K562 (cell line): Measurements from ENCODE around the gene GNGT2.

Experiments
- CTCF ChIP-seq, 3 experiments: IDR thresholded peaks in 2 of 3; conservative IDR thresholded peaks in 1 of 3; 2 replicates each; pipeline ENCODE4 v1.5.1; 2011 to 2012; ENCODE audit warnings: low read length in 3 of 3, mild to moderate bottlenecking in 3 of 3, control low read depth in 2 of 3, improper control_type of control experiment in 1 of 3, inconsistent platforms in 1 of 3, low read depth in 1 of 3, mixed read lengths in 1 of 3, moderate library complexity in 1 of 3; ENCODE audit not compliant: insufficient read depth in 2 of 3
- MAZ ChIP-seq, 2 experiments: fragments of 450-650 bp in 1 of 2; sonication (generic) in 1 of 2; formaldehyde crosslinking; IDR thresholded peaks in 1 of 2; conservative IDR thresholded peaks in 1 of 2; 2 replicates each; pipeline versions ENCODE4 v1.4.0 to v1.5.0; 2020; ENCODE audit warnings: mild to moderate bottlenecking in 1 of 2, missing genetic modification reagents in 1 of 2
- POLR2A ChIP-seq: fragments of 450-650 bp; conservative IDR thresholded peaks from 2 replicates; pipeline ENCODE4 v1.6.1; 2016
- RAD21 ChIP-seq, 2 experiments: fragments of 250-450 bp in 1 of 2; fragments of 450-650 bp in 1 of 2; sonication (Bioruptor Pico) in 1 of 2; formaldehyde crosslinking in 1 of 2; IDR thresholded peaks in 1 of 2; conservative IDR thresholded peaks in 1 of 2; 2 replicates each; pipeline versions ENCODE4 v1.4.0 to v1.8.0; 2020 to 2022; ENCODE audit warnings: mild to moderate bottlenecking in 2 of 2, moderate library complexity in 1 of 2
- SMC3 ChIP-seq: conservative IDR thresholded peaks from 2 replicates; pipeline ENCODE4 v1.6.1; 2011; ENCODE audit warnings: low read depth, low read length, improper control_type of control experiment; ENCODE audit not compliant: insufficient read depth

- TF ChIP-seq CTCF (IDR thresholded peaks at IDR 0.05 in 2 of 3, conservative IDR thresholded peaks at IDR 0.05 in 1 of 3; ENCODE audit: insufficient read depth in 2 of 3, low read depth in 1 of 3, low read length in 3 of 3): no peak
- no peak for TF ChIP-seq SMC3
- TF ChIP-seq POLR2A: no peak
- no peak for TF ChIP-seq MAZ (CRISPR knock-in tag; conservative IDR thresholded peaks at IDR 0.05 in 1 of 2, IDR thresholded peaks at IDR 0.05 in 1 of 2)
- no peak for TF ChIP-seq RAD21 (CRISPR knock-in tag; conservative IDR thresholded peaks at IDR 0.05 in 1 of 2, IDR thresholded peaks at IDR 0.05 in 1 of 2)
These were observed 16.1 kb downstream of the GNGT2 start for GRCh38 chr17:49194297-49194607.
